AG10803 (cell line): ENCODE measurements around the gene AREG.

ENCODE experiments used
- DNase-seq: peaks from one replicate; pipeline ENCODE4 v3.0.0; 2010; ENCODE audit warnings: low read depth
- H3K4me3 ChIP-seq: 2 replicates; pipeline ENCODE4 v1.5.1; 2011; ENCODE audit warnings: mild to moderate bottlenecking, low read length, control low read depth
- CTCF ChIP-seq: conservative IDR thresholded peaks from 2 replicates; pipeline ENCODE4 v1.5.1; 2011; ENCODE audit warnings: mild to moderate bottlenecking, low read length, control low read depth, inconsistent platforms

Gene AREG

DNA sequence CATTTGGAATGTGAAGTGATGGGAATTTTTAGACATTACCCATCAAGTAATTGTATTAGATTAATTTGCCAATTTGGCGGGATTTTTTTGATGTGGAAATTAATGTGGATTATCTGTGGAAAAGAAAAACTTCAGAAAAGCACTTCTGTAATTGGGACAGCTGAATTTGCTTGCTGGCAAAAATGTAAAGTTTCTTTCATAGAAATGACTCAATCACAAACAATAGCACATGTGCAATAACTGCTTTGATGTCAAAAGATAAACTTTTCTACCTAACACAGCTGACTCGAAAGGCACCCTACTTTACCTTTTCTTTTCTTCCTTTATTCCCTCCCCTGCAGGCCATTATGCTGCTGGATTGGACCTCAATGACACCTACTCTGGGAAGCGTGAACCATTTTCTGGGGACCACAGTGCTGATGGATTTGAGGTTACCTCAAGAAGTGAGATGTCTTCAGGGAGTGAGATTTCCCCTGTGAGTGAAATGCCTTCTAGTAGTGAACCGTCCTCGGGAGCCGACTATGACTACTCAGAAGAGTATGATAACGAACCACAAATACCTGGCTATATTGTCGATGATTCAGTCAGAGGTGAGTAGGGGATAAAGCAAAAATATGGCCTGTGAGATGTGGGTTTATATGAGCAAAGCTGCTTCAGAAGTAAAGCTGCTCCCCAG lies 1.4 kb downstream of the AREG start:
- no peak for TF ChIP-seq CTCF
- H3K4me3 ChIP-seq: no peak overlapping the region
- no peak for DNase-seq

DNA sequence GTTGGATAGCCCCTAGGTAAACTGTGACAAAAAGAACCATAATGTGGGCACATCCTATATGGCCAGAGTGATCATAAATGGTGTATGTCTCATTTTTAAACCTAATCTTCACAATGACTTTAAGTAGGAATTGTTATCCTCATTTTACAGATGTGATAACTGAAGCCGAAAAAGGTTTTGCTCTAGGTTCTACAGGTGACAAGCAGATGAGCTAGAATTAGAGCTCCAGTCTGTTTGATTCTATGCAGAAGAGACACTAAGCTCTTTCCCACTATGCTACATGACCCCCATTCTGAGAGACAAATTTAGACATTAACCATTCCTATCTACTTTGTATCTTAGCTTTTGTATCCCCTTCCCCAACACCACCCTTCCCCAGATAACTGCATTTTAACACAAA lies 2.0 kb downstream of the AREG start:
- no peak for DNase-seq
- TF ChIP-seq CTCF: no peak
- no peak overlapping the region for H3K4me3 ChIP-seq

- no peak for DNase-seq
- no peak overlapping the region for H3K4me3 ChIP-seq
- TF ChIP-seq CTCF: no peak
Measured at GRCh38 chr4:74447636-74448233, 2.8 kb downstream of the AREG start.

DNA sequence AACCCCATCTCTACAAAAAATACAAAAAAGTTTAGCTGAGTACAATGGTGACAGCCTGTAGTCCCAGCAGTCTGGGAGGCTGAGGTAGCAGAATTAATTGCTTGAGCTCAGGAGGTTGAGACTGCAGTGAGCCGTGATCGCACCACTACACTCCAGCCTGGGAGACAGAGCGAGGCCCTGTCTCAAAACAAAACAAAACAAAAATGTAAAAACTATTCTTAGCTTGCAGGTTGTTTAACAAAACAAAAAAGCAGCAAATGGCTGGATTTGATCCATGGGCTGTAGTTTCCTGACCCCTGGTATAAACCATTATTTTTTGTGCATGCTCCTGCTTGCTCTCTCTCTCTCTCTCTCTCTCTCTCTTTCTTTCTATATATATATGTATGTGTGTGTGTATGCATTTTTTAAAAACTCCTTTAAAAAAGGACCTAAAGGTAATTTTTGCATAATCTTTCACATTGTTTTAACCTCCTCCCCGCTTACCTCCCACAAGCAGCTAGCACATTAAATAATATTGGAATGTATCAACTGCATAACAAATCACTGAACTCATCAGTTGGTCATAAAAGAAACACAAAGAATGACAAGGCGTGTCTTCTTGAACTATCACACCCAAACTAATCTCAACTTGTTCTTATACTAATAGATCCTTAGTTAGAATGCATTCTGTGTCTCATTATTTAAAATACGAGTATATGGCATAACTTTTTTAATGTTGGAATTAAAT lies 4.8 kb downstream of the AREG start:
- DNase-seq: no peak
- no peak for TF ChIP-seq CTCF

GRCh38 chr4:74450298-74450683 lies 5.4 kb downstream of the AREG start:
- DNase-seq: no peak
- TF ChIP-seq CTCF: no peak

More for the DNA sequence above, 4.8 kb downstream of the AREG start:
- no peak overlapping the region for H3K4me3 ChIP-seq

DNA sequence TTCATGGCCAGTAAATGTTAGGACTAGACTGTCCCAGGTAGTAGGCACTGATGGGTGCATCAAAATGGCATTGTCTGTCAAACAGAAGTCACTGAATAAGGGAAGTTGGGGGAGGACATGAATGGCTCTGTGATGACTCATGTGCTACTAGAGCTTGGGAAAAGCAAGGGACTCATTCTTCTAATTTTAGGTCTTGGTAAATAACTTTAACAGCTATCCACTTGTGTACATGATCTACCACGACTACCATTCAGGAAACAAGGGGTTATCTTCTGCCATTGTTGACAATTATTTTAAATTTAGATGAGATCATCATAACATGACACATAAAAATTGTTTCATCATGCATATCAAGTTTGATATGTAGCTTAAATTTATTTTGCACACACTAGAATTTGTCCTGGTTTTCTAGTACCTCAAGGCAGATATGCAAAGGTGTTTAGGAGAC lies 6.3 kb downstream of the AREG start:
- H3K4me3 ChIP-seq: no peak overlapping the region
- TF ChIP-seq CTCF: no peak
- DNase-seq: peak; percentile 38

More at GRCh38 chr4:74450298-74450683, 5.4 kb downstream of the AREG start:
- no peak overlapping the region for H3K4me3 ChIP-seq
